HG03457 (cell line): ENCODE data around the gene MST1.
A peak's percentile ranks its signal among the peaks of the same experiment; 100 is the strongest.

Experiments
- ATAC-seq: cut with Tn5 transposase; IDR thresholded peaks from one replicate; pipeline ENCODE4 v1.9.1; 2021; ENCODE audit warnings: moderate number of reproducible peaks; ENCODE audit not compliant: unreplicated experiment

The MST1 gene

GRCh38 chr3:49689046-49689907 is at the start of gene MST1, which contains the start of gene RNF123:
Gene MST1 (minus strand): TSS chr3:49689474. CDS start chr3:49688691, 783 bp downstream.
Gene RNF123 (plus strand): TSS chr3:49689557. CDS start chr3:49691166, 1,609 bp downstream.
- ATAC-seq: peak; percentile 49

GRCh38 chr3:49738067-49738713 is 48.9 kb upstream of the MST1 start:
- no peak for ATAC-seq

GRCh38 chr3:49734752-49735151 is 45.5 kb upstream of the MST1 start:
- no peak for ATAC-seq

GRCh38 chr3:49733551-49733950 is 44.3 kb upstream of the MST1 start:
- no peak for ATAC-seq

GRCh38 chr3:49732597-49732996 is 43.3 kb upstream of the MST1 start:
- no peak for ATAC-seq

- no peak for ATAC-seq
These were observed 40.8 kb upstream of the MST1 start for GRCh38 chr3:49729966-49730609.

GRCh38 chr3:49727924-49728361 is 38.7 kb upstream of the MST1 start:
- ATAC-seq: no peak

GRCh38 chr3:49727154-49727923 is 38.1 kb upstream of the MST1 start:
- no peak for ATAC-seq

GRCh38 chr3:49725906-49726681 is 36.8 kb upstream of the MST1 start:
- no peak for ATAC-seq

GRCh38 chr3:49724586-49724985 is 35.3 kb upstream of the MST1 start:
- ATAC-seq: no peak

- ATAC-seq: peak; percentile 70
These were observed 34.6 kb upstream of the MST1 start, which contains the start of gene GMPPB for GRCh38 chr3:49723628-49724551. Gene GMPPB (minus strand): TSS chr3:49723951. CDS start chr3:49723726, 225 bp downstream.

- ATAC-seq: no peak
These were observed 34.0 kb upstream of the MST1 start for GRCh38 chr3:49723296-49723627.

- no peak for ATAC-seq
These were observed 33.6 kb upstream of the MST1 start for GRCh38 chr3:49722896-49723295.

GRCh38 chr3:49721896-49722781 is 32.9 kb upstream of the MST1 start:
- ATAC-seq: no peak

- no peak for ATAC-seq
These were observed 32.3 kb upstream of the MST1 start for GRCh38 chr3:49721596-49721895.

GRCh38 chr3:49720855-49721595 is 31.8 kb upstream of the MST1 start:
- no peak for ATAC-seq

GRCh38 chr3:49719214-49719884 is 30.1 kb upstream of the MST1 start, which contains the start of gene AMIGO3:
Gene AMIGO3 (minus strand): TSS chr3:49719684. CDS start chr3:49719465, 219 bp downstream.
- ATAC-seq: peak; percentile 35
